Measurements from ENCODE around the gene CALM1. TPM values are rescaled to one million over a fixed set of nuclear protein-coding genes. Genes with fewer than 3 reads are reported as not detected.

Gene CALM1
- total RNA-seq: 151 and 174 TPM in 2 replicates

DNA sequence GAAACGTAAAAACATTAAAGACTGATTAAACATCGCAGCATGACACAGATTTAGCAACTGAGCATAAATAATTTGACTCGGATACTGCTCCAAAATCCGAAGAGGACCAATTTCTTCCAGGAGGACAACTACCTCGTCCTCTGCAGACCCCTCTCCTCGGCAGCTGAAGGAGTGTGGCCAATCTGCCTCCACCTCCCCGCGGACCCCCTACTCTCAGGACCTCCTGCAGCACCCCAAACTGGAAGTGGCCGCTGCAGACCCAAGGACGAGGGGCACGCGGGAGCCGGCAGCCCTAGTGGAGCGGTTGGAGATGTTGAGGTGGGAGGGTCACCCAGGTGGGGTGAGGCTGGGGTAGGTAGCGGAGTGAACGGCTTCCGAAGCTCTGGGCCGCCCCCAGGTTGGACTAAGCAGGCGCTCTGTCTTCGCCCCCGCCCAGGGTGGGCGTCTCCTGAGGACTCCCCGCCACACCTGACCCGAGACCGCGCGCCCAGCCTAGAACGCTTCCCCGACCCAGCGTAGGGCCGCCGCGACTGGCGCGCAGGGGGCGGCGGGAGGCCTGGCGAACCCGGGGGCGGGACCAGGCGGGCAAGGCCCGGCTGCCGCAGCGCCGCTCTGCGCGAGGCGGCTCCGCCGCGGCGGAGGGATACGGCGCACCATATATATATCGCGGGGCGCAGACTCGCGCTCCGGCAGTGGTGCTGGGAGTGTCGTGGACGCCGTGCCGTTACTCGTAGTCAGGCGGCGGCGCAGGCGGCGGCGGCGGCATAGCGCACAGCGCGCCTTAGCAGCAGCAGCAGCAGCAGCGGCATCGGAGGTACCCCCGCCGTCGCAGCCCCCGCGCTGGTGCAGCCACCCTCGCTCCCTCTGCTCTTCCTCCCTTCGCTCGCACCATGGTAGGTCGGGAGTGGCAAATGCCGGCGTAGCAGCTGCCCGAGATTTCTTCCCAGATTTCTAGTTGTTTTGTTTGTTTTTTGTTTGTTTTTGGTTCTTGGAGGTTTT lies at the start of gene CALM1:
Gene CALM1 (plus strand): TSS at position 689 of the 999 bp plus-strand sequence. CDS start 202 bp downstream, at position 891.

Other genes starting within 250 kb of the CALM1 start
- 81.4 and 107 TPM in 2 replicates for gene PSMC1, start 140.5 kb upstream of the CALM1 start, total RNA-seq
- gene NRDE2, start 65.1 kb upstream of the CALM1 start, total RNA-seq: 5.9 and 7.5 TPM in 2 replicates

Data from cardiac ventricle fibroblast (primary cell).